GM18858 (cell line): ENCODE data around the gene PDLIM4.

ENCODE experiments used
- ATAC-seq: cut with Tn5 transposase; IDR thresholded peaks from one replicate; pipeline ENCODE4 v1.9.1; 2021; ENCODE audit not compliant: unreplicated experiment

PDLIM4 gene

DNA sequence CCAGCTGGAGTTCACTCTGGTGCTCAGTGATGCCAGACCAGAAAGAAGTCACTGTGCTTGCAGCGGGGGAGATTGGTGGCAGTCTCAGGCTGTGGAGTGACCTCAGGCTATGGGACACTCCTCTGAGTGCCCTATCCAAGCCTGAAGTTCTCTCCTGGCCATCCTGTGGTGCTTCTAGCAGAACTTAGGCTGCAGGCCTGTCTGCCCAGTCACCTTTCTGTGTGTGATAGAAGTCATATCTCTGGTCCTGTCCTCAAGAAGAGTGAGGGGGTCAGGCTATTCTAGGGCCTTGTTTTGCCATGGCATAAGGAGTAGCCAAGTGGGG, 9.3 kb downstream of the PDLIM4 start:
- no peak for ATAC-seq

DNA sequence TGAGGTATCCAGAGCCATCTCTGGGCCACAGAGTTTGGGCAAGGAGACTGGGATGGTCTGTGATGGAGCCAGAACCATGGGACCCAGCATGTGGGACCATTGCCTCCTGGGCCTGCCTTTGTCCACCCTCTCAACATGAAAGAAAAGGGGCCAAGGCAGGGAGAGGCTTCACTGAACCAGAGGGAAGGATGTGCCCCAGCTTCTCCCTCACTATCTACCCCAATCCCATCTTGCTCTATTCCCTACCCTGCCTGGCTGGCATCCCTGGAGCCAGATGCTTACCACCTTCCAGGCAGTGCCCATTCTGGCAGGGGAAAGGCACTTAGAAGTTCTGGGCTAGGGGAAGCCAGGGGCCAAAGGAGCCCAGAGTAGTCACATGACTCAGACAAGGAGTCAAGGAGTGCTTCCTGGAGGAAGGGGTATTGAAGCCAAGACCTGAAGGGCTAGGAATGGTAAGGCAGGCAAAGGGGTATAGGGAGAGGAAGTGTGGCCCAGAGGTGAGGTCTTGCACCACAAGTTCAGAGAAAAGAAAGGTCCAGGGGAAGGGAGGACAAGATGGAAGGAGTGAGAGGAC, 9.8 kb downstream of the PDLIM4 start:
- no peak for ATAC-seq

DNA sequence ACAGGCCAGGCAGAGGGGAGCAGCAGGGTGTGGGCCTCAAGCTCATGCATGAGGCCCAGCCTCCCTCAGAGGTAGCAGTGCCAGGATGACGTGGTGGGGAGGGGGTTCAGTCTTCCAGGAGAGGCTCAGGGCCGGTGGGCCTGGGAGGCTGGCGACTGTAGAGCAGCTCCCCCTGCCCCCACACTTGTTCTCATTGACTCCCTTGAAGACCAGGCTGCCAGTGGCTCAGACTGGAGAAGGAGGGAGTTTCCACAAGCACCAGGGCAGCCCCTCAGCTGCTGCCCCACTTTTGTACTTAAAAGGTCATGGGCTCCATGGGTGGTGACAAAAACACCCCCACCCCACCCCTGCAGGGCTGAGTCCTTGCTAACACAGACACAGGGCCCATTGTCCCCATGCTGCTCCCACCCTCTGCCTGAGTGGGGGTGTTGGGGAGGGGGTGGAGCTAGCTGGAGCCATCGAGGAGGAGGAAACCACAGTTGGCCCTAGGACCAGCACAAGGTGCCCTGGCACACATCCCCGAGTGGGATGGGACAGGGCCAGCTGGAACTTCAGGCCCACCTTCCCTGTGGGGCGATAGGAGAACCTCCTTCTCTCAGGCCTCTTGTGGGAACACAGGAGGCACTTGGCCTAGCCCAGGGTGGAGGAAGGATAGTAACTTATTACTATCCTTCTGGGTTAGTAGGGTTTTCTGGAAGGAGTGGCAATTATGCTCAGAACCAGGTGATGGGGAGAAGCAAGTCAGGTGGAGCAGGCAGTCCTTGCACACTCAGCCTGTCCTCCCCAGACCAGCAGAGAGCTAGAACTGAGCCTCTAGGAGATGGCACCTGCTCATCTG, 10.7 kb downstream of the PDLIM4 start:
- peak; percentile 4 for ATAC-seq

DNA sequence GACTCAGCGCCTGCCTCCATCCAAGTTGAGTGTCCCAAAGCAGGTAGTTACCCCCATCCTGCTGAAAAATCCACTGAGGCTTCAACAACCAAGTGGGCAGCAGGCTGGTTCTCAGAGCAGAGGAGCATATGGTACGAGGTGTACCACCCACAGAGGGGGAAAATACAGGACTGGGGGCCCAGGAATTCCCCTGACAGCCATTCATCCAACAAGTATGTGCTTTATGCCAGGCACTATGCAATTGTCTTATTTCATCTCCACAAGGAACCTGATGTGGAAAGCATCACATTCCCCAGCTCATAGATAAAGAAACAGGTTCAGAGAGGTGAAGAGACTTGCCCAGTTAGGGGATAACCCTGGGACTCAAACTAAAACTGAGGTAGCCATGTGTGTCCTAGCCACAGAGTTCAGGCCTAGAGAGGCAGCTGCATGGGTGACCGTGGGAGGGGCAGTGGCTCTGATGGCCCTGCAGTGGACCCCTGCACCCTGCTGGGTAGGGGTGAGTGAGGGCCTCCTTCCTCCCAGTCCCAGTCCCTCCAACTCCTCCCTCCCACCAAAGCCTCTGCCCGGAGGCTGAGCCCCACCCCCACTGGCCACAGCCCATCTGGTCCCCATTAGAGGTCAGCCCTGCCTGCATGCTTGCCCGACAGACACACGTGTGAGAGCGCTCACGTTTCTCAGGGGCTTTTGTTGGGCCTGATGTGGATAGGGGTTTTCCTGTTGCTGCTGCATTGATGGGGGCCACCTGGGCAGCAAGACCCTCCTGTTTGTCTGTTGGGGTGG, 11.5 kb downstream of the PDLIM4 start:
- peak; percentile 78 for ATAC-seq

DNA sequence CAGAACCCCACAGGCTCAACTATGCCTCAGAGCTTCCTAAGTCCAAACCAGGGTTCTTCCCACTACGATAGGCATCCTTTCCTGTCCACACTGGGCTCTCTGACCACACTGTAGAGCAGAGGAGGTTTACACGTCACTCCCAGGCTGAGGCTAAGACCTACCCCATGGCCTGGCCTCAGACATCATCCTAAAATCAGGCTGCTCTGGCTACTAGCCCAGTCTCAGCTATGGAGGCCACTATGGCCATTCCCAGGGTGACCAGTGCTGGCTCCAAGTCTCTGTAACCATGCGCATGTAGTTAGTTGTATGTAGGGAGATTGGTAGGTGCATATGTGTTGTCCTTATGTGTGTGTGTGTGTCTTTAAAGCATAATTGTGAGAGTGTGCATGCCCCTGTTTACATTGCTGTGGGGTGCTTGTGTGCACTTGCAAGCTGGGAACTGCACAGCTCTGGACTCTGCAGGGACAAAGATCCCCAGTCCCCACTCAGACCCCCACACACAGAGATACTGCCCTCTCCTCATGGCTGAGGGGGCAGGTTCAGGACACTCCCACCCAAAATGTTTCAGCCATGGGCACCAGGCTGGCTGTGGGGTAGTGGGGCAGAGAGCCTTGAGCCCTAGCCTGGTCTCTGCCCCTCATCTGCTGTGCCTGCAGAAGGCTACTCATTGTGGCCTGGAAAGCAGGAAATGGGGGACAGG, 12.3 kb downstream of the PDLIM4 start:
- no peak for ATAC-seq

DNA sequence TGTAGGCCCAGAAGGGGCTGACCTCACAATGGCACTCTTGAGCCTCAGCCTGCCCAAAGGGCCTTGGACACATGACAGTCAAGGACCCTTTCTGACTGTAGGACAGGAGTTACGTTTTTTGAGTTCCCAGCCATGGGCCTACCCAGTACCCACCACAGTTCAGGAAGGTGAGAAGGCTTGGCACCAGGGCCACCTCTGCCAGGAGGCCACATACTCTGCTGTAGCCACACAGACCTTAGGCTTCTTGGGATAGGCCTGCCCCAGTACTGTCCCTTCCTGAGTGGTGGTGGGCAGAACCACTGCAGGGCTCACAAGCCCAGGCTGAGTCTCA, 12.8 kb downstream of the PDLIM4 start:
- no peak for ATAC-seq

DNA sequence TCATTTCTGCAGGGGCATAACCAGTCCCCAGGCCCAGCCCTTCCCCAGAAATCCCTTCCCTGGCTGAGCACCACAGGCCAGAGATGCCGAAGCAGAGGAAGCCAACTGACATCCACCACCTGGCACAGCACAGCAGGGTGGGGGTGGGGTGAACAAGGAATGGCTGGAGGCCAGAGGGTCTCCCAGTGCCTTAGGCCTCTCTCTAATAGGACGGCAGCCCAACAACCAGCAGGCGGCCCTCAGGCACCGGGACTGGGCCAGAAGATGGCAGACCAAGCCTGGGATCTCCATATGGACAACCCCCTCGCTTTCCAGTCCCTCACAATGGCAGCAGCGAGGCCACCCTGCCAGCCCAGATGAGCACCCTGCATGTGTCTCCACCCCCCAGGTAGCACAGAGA, 13.2 kb downstream of the PDLIM4 start:
- ATAC-seq = no peak

DNA sequence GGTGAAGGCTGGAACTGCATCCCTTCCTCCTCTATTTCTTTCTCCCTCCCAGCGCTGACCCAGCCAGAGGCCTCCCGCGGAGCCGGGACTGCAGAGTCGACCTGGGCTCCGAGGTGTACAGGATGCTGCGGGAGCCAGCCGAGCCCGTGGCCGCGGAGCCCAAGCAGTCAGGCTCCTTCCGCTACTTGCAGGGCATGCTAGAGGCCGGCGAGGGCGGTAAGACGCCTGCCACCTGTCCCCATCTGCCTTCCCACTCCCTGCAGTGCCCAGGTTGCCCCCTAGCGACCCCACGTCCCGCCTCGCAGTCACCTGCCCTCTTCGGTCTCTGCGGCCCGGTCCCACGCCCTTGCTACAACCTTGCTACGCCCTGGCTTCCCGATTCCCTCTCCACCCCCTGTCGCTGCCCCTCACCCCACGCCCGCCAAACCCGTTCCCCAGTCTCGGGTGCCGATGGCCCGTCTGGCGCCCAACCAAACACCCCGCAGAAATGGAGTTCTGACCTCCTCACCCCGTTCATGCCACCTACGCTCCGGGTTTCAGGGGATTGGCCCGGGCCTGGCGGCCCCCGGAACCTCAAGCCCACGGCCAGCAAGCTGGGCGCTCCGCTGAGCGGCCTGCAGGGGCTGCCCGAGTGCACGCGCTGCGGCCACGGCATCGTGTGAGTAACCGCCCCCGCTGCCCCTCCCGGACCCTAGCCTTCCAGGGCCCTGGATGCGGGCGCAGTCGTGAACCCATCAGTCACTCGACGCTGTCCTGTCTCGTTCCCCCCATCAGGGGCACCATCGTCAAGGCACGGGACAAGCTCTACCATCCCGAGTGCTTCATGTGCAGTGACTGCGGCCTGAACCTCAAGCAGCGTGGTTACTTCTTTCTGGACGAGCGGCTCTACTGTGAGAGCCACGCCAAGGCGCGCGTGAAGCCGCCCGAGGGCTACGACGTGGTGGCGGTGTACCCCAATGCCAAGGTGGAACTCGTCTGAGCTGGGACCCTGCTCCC, 14.1 kb downstream of the PDLIM4 start:
- no peak for ATAC-seq

DNA sequence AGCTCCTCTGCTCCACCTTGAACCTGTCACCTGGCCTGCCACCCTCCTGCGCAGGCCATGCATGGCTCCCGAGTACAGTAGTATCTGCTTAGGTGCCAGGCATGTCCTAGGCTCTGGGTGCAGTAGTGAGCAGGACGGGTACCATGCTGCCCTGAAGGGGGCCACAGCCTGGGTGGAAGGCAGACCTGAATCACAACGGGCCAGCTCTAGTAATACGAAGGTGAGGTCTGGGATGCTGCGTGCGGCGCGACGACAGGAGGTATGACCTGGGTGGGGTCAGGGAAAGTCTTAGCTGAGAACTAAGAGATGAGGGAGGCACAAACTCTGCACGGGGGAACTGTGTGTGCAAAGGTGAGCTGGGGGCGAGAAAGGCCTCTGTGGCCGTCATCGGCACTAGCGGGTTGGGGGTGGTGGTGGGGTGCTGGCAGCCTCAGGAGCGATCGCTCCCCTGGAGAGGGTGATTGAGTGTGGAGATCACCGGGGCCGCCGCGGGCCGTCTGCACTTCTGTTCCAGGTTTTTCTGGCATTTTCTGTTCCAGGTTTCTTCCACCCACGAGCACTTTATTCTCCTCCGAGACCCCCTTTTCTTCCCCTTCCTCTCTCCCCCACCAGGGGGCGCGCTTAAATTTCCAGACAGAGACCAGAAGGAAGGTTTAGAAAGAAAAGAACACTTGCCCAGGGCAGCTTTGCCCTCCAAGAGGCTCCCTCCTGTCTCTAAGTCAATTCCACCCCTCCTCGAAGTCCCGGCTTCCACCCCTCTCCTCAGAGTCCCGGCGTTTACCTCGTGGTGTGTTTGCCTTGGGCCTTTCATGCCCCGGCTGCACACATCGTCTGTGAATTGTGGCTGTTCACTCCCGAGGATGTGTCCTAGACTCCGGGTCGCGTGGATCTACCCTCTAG, 15.1 kb downstream of the PDLIM4 start:
- ATAC-seq = no peak

DNA sequence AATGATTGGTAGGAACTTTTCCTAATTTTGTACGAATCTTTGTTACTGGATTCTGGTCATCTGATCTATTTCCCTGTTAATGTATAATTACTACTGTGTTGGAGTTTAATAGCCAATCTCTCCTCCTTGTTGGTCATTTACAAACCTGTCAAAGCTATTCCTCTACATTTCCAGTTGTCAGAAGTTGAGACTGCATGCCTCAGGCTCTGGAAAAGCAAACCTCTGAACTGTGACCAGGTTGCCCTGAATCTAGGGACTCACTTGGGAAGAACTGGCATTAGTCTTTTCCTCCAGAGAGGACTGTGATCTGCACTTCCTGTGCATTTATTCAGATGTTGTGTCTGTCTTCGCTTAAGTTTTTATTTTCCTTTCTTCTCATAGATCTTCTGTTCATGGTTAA, 16.1 kb downstream of the PDLIM4 start:
- no peak for ATAC-seq

DNA sequence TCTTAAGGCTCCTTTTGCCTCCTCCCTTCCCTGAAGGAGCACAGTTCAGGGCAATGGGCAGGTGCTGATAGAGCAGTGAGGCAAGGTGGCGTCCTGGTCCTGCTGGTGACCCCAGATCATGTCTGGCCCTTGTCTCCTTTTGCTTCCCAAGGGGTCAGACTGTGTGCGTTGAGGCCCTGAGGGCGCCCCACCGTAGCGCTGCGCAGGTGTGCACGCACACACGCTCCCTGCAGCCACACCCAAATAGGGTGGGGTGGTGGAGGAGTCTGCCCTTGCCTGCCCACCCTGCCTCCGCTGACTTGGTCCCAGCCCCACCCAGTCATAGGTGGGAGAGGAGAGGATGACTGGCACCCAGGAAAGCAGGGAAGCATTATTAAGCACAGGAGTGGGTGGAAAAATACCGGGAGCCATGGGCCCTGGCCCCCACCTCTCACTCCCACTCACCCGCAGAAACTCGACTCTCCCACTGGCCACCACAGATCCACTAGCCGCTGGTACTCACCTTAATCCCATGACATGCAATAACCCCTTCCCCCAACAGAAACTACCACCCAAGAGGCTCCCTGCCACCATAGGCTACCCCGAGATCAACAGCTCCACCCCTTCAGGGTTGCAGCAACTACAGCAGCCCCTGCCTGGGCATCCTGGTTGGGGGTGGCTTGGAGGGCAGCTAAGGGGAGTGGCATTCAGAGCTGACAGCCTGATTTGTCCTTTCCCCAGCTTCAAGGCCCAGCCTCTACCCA, 16.7 kb downstream of the PDLIM4 start:
- ATAC-seq = no peak

DNA sequence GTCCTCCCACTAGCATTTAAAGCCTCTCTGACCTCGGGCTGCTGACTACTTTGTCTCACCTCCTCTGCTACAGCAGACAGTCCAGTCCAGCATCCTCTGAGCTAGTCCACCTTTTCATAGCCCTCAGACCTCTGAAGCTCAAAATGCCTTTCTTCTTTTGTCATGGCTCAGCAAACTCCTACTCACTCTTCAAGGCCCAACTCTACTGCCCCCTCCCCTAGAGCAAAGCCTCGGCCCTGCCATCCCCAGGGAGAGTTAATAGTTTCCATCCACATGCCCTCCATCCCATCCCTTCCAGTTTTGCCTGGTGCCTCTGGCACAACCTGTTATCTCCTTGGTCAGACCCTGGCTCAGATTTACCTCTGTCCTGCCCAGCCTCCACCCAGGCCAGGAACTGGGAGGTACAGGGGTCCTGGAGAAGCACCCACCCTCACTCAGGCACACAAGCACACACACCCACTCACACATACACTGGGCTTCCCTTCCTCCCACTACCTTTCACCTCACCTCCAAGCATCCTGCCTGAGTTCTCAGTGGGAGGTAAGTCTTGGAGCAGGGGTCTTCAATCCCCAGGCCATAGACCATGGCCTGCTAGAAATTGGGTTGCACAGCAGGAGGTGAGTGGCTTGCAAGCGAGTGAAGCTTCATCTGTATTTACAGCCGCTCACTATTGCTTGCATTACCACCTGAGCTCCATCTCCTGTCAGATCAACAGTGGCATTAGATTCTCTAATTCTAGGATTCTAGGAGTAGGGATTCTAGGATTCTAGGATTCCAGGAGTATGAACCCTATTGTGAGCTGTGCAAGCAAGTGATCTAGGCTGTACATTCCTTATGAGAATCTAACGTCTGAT, 18.1 kb downstream of the PDLIM4 start:
- ATAC-seq = no peak

DNA sequence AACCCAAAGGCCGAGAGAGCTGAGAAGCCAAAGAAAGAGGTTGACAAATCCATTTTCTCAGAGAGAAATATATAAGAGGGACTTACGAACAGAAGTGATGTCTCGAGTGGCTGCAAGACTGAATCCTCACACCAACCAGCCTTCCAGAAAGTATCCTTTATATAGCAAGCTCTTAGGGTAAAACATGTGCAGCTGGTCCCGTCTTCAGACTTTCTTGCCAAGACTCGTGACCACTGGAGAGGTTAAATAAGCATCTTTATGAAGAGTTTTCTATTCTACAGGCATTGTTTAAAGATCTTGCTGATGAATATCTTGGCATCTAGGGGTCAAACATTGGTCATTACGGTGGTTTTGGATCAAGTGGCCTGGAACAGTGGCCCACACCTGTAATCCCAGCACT, 19.8 kb downstream of the PDLIM4 start:
- ATAC-seq = no peak

DNA sequence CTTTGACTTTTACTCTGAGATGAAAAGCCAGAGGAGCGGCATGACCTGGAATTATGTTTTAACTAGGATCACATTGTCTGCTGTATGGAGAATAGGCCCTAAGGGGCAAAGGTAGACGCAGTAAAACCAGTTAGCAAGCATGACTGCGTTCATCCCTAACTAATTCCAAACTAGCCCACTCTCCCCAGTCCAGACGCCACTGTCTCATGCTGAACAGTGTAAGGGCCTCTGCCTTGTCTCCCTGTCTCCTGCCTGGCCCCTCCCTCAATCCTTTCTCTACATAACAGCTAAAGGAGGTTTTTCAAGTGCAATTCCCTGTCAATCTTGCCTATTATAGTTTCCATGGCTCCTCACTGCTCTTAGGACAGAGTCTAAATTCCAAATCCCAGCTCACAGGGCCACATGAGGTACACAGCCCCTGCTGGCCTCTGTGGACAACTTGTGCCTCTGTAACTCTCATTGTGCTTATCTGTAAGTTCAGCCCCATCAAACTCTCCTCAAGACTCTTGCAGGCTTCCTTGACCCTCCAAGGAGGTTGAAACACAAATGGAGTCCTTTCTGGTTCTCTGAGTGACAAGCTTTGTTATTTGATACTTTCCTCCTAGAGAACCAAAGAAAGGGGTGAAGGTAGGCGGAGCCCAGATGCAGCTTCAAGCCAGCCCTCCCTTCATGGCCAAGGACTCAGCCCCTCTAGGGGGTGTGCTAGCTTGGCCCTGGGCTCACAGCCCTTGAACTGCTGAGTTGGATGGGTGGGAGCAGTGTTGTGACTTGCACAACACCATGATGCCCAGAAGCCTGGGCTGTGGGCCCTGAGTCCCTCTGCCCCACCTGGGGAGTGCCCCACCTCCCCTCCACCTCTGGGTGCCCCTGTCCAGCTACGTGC, 20.7 kb downstream of the PDLIM4 start:
- no peak for ATAC-seq

DNA sequence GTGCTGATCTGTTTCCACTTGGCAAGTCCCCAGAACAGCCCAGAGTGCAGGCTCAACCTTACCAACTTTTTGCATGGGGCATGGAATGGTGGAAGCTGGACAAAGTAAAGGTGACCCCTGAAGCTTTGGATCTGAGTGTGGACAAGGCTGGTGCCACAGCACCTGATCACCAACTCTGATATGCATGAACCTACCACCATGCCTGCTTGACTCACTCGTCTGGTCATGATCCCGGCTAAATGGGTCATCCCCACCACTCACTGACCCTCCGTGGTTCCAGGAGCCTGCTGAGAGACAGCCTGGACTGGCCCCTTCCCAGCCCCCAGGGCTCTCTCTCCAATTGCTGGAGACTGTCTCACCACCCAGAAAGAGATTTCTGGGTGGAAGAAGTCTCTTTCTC, 22.3 kb downstream of the PDLIM4 start:
- no peak for ATAC-seq

DNA sequence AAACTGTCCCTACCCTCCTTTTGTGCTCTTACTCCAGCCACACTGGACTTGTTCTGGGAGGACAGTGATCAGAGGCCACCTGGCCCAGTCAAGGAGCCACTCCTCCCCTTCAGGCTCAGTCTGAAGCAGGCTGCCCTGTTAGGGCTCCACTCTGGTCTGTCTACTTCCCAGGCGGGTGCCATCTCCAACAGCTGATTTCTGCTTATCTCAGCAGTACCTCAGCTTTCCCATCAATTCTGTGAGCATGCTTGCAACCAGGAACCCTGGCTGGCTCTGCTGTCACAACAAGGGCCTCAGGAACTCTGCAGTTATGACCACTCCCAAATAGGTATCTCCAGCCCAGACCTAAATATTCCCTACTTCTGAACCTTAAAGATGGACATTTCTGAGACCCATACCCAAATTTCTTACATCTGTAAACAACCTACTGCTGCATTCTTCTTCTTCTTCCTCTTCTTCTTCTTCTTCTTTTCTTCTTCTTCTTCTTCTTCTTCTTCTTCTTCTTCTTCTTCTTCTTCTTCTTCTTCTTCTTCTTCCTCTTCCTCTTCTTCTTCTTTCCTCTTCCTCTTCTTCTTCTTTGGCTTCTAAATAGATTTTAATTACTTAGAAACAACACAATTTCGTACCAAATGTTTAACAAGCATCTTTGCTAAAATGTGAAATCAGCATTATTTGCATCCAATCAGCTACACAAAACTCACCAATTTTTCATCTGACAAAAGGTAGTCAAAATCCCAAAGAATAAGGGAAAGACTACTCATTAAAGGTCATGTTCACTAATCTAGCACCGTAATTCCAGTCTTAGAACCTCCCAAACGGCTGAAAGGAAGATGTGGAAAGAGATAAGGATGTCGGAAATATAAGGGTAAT, 23.1 kb downstream of the PDLIM4 start:
- no peak for ATAC-seq
